Lung microvascular endothelial cell (primary cell): Measurements from ENCODE around the gene CCT8L2. TPM values are rescaled to one million over a fixed set of nuclear protein-coding genes. Genes with fewer than 3 reads are reported as not detected.
"Not testable (repeated sequence)": the region's sequence is repeated elsewhere in the genome, so short reads cannot be mapped to it uniquely, and the experiment has no call there.

Source experiments
- DNase-seq, 2 donors: peaks; one replicate each; pipeline versions ENCODE4 v3.0.0 to v3.0.0-alpha.2; 2010; ENCODE audit warnings: low read depth in 2 of 2
- total RNA-seq: library from RNA; depleted of rRNA; stranded (reverse); fragments of >200 nt; gene quantifications from 2 replicates; pipeline ENCODE4 v1.2.1, GENCODE V29; 2014

Gene CCT8L2
- total RNA-seq, 1 donor from 2014 or later, result not detected

GRCh38 chr22:16599648-16600047, 7.0 kb upstream of the CCT8L2 start:
- not testable (repeated sequence) for DNase-seq

DNA sequence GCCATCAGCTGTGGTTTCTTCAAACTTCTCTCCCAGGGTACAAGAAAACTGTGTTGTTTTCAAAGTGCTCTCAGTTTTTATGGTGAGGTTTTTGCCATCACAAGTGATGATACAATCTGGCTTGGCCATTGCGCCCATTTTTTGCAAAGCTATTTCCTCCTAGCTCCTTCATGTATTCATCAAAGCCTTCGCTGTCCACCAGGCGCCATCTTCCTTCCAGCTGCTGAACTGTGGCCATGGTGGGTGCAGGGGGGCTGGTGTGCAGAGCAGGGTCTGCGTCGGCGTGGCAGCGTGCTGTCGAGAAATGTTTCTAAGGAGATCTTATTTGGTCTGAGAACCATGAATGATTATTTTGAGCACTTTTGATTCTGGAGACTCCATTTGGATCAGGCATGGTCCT, 2.6 kb upstream of the CCT8L2 start:
- not testable (repeated sequence) for DNase-seq

- no peak for DNase-seq
Measured at GRCh38 chr22:16594026-16594425, 1.4 kb upstream of the CCT8L2 start.

GRCh38 chr22:16592231-16592630, 379 bp downstream of the CCT8L2 start:
- not testable (repeated sequence) for DNase-seq

- not testable (repeated sequence) for DNase-seq
Measured at GRCh38 chr22:16591136-16591535, 1.5 kb downstream of the CCT8L2 start.

DNA sequence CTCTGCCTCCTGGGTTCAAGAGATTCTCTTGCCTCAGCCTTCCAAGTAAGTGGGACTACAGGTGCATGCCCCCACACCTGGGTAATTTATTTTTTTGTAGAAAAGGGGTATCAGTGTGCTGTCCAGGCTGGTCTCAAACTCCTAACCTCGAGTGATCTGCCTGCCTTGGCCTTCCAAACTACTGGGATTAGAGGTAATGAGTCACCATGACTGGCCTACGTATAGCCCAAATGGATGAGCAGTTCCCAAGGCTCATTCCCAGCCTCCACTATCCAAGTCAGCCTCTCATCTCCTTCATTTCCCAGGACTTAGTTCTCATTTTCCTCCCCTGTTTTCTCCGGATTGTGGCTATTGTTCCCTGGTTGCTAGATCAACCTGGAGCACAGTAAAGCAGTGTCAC, 5.6 kb downstream of the CCT8L2 start:
- DNase-seq, result no peak

DNA sequence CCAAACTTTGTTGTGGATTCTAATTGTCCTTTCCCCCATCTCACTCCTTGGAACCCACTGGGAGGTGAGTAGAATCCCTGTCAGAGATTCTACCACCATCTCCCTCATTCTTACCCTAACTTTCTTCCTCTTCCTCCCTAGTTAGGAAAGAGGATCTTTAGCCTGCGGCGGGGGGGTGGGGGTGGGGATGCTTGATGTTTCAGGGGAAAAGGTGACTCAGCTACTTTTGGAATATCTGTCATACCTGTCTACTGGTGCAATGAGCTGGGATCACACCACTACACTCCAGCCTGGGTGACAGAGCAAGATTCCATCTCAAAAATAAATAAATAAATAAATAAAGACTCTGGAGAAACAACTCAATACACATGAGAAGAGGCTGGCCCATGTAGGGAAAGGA, 6.4 kb downstream of the CCT8L2 start:
- no peak for DNase-seq

DNA sequence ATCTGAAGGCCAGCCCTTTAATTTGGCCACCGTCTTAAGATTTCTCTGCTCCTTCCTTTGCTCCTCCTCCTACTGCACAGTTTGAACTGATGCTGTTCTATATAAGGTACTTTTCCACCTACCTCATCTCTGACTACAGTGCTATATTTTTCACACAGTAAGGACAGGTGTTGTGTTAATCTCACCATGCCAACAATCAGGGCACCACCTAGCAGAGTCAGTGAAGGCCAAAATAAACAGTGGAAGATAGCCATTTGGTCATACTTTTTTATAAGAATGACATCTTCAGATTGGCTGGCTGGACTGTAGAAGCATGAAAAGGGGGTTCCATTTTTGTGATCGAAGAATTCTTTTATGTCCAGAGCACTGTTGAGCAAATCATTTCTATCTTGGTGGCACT, 11.7 kb downstream of the CCT8L2 start:
- DNase-seq, result not testable (repeated sequence)

DNA sequence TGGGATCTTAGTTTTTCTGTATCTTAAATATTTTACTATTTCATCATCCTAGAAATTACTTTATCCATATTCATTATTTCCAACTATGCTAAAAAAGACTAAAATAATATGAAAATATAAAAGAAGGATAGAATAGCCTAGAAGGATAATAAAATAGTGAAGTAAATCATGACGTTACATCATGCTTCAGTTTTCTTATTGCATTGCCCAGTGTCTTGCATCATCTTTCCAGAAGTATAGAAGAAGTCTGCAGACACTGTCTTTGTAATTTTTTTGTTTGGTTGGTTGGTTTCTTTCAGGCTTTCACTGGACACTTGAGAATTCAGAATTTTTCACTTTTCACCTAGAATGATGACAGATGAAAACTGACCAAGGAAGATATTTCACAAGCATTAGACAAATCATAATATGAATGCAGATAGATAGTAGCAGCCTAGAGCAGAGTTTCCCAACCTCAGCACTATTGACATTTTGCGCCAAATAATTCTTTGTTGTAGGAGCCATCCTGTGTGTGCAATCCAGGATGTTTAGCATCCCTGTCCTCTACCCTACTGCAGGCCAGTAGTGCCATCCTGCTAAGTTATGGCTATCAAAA, 23.3 kb downstream of the CCT8L2 start:
- not testable (repeated sequence) for DNase-seq

DNA sequence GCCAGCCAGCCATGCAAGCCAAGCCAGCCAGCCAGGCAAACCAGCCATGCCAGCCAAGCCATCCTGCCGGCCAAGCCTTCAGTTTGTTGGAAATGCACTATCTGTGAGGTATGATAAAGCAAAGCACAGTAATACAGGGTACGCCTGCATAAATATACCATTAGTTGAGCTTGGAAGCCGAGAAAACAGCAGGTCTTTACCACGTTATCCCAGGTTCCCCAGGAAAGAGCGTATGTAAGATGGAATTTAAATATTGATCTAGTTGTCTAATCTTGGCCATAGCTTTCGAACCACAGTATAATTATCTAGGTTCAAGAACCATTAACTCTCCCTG, 24.2 kb downstream of the CCT8L2 start:
- DNase-seq, result no peak

DNA sequence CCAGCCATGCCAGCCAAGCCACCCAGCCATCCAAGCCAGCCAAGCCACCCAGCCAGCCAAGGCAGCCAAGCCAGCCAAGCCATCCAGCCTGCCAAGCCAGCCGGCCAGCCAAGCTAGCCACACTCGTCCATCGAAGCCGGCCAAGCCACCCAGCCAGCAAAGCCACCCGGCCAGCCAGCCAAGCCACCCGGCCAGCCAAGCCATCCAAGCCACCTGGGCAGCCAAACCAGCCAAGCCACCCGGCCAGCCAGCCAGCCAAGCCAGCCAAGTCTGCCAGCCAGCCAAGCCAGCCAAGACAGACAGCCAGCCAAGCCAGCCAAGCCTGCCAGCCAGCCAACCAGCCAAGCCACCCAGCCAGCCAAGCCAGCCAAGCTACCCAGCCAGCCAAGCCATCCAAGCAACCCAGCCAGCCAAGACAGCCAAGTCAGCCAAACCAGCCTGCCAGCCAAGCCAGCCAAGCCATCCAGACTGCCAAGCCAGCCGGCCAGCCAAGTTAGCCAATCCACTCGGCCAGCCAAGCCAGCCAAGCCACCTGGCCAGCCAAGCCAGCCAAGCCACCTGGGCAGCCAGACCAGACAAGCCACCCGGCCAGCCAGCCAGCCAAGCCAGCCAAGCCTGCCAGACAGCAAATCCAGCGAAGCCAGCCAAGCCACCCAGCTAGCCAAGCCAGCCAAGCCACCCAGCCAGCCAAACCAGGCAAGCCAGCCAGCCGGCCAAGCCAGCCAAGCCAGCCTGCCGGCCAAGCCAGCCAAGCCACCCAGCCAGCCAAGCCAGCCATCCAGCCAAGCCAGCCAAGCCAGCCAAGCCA, 24.8 kb downstream of the CCT8L2 start:
- DNase-seq, result not testable (repeated sequence)

DNA sequence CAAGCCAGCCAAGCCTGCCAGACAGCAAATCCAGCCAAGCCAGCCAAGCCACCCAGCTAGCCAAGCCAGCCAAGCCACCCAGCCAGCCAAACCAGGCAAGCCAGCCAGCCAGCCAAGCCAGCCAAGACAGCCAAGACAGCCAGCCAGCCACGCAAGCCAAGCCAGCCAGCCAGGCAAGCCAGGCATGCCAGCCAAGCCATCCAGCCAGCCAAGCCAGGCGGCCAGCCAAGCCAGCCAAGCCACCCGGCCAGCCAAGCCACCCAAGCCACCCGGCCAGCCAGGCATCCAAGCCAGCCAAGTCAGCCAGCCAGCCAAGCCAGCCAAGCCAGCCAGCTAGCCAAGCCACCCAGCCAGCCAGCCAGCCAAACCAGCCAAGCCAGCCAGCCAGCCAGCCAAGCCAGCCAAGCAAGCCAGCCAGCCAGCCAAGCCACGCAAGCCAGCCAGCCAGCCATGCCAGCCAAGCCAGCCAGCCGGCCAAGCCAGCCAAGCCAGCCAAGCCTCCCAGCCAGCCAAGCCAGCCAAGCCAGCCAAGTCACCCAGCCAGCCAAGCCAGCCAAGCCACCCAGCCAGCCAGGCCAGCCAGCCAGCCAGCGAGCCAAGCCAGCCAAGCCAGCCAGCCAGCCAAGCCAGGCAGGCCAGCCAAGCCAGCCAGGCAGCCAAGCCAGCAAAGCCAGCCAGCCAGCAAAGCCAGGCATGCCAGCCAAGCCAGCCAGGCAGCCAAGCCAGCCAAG, 26.0 kb downstream of the CCT8L2 start:
- not testable (repeated sequence) for DNase-seq

GRCh38 chr22:16565585-16566420, 26.8 kb downstream of the CCT8L2 start:
- DNase-seq, result not testable (repeated sequence)

- DNase-seq, result not testable (repeated sequence)
Measured at GRCh38 chr22:16564837-16565584, 27.6 kb downstream of the CCT8L2 start.

- DNase-seq, result no peak
Measured at GRCh38 chr22:16563555-16564520, 28.8 kb downstream of the CCT8L2 start.

DNA sequence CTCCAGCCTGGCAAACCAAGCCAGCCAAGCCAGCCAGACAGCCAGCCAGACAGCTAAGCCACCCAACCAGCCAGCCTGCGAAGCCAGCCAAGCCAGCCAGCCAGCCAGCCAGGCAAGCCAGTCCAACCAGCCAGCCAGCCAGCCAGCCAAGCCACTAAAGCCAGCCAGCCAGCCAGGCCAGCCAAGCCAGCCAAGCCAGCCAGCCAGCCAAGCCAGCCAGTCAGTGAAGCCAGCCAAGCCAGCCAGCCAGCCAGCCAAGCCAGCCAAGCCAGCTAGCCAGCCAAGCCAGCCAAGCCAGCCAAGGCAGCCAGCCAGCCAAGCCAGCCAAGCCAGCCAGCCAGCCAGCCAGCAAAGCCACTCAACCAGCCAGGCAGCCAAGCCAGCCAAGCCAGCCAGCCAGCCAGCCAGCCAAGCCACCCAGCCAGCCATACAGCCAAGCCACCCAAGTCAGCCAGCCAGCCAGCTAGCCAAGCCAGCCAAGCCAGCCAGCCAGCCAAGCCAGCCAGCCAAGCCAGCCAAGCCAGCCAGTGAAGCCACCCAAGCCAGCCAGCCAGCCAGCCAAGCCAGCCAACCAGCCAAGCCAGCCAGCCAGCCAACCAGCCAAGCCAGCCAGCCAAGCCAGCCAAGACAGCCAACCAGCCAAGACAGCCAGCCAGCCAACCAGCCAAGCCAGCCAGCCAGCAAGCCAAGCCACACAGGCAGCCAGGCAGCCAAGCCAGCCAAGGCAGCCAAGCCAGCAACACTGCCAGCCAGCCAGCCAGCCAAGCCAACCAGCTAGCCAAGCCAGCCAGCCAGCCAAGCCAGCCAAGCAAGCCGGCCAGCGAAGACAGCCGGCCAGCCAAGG, 29.7 kb downstream of the CCT8L2 start:
- no peak for DNase-seq

GRCh38 chr22:16561093-16561658, 31.4 kb downstream of the CCT8L2 start:
- not testable (repeated sequence) for DNase-seq

DNA sequence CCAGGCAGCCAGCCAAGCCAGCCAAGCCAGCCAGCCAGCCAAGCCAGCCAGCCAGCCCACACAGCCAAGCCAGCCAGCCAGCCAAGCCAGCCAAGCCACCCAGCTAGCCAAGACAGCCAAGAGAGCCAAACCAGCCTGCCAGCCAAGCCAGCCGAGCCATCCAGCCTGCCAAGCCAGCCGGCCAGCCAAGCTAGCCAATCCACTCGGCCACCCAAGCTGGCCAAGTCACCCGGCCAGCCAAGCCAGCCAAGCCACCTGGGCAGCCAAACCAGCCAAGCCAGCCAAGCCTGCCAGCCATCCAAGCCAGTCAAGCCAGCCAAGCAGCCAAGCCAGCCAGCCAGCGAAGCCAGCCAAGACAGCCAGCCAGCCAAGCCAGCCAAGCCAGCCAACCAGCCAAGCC, 32.0 kb downstream of the CCT8L2 start:
- not testable (repeated sequence) for DNase-seq
